Panc1 (cell line): ENCODE measurements around the gene SDK2.

Experiments used
- POLR2AphosphoS5 ChIP-seq: IDR thresholded peaks from 2 replicates; pipeline ENCODE4 v1.6.1; 2012; ENCODE audit warnings: mild to moderate bottlenecking, low read depth, low read length, moderate library complexity
- TF ChIP-seq, protein P1 (sequence below): fragments of 450-650 bp; IDR thresholded peaks from 2 replicates; pipeline ENCODE4 v1.5.1; 2017; ENCODE audit warnings: mild to moderate bottlenecking
- TF ChIP-seq, protein P2 (sequence below), 2 experiments: IDR thresholded peaks; 2 replicates each; pipeline ENCODE4 v1.6.1; 2011 to 2012; ENCODE audit warnings: low read depth in 2 of 2, control low read depth in 1 of 2, low read length in 1 of 2, mild to moderate bottlenecking in 1 of 2, moderate library complexity in 1 of 2; ENCODE audit not compliant: insufficient read depth in 1 of 2

- TF ChIP-seq, protein P1, sequence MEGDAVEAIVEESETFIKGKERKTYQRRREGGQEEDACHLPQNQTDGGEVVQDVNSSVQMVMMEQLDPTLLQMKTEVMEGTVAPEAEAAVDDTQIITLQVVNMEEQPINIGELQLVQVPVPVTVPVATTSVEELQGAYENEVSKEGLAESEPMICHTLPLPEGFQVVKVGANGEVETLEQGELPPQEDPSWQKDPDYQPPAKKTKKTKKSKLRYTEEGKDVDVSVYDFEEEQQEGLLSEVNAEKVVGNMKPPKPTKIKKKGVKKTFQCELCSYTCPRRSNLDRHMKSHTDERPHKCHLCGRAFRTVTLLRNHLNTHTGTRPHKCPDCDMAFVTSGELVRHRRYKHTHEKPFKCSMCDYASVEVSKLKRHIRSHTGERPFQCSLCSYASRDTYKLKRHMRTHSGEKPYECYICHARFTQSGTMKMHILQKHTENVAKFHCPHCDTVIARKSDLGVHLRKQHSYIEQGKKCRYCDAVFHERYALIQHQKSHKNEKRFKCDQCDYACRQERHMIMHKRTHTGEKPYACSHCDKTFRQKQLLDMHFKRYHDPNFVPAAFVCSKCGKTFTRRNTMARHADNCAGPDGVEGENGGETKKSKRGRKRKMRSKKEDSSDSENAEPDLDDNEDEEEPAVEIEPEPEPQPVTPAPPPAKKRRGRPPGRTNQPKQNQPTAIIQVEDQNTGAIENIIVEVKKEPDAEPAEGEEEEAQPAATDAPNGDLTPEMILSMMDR: no peak
- TF ChIP-seq, protein P2, sequence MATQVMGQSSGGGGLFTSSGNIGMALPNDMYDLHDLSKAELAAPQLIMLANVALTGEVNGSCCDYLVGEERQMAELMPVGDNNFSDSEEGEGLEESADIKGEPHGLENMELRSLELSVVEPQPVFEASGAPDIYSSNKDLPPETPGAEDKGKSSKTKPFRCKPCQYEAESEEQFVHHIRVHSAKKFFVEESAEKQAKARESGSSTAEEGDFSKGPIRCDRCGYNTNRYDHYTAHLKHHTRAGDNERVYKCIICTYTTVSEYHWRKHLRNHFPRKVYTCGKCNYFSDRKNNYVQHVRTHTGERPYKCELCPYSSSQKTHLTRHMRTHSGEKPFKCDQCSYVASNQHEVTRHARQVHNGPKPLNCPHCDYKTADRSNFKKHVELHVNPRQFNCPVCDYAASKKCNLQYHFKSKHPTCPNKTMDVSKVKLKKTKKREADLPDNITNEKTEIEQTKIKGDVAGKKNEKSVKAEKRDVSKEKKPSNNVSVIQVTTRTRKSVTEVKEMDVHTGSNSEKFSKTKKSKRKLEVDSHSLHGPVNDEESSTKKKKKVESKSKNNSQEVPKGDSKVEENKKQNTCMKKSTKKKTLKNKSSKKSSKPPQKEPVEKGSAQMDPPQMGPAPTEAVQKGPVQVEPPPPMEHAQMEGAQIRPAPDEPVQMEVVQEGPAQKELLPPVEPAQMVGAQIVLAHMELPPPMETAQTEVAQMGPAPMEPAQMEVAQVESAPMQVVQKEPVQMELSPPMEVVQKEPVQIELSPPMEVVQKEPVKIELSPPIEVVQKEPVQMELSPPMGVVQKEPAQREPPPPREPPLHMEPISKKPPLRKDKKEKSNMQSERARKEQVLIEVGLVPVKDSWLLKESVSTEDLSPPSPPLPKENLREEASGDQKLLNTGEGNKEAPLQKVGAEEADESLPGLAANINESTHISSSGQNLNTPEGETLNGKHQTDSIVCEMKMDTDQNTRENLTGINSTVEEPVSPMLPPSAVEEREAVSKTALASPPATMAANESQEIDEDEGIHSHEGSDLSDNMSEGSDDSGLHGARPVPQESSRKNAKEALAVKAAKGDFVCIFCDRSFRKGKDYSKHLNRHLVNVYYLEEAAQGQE (IDR thresholded peaks at IDR 0.05; ENCODE audit: insufficient read depth in 1 of 2, low read depth in 2 of 2, low read length in 1 of 2): no peak
- TF ChIP-seq POLR2AphosphoS5: no peak
Measured at GRCh38 chr17:73384926-73385325, 259.3 kb downstream of the SDK2 start.
